Measurements from ENCODE around the gene TRIP6. TPM values are rescaled to one million over a fixed set of nuclear protein-coding genes. Genes with fewer than 3 reads are reported as not detected.
"Not testable (repeated sequence)": the region's sequence is repeated elsewhere in the genome, so short reads cannot be mapped to it uniquely, and the experiment has no call there.

TRIP6 gene
- total RNA-seq, 1 donor from 2014 or later = 71.8 TPM

DNA sequence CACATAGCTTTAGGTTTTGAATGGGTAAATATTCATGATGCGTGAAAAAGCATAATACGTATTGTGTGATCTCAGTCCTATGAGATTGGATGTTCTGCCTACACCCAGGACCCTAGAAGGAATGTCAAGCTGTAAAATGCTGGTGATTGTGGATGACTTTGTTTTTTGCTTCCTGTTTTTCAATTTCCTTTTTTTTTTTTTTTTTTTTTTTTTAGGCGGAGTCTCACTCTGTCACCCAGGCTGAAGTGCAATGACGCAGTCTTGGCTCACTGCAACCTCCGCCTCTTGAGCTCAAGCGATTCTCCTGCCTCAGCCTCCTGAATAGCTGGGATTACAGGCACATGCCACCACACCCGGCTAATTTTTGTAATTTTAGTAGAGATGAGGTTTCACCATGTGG is 43.3 kb downstream of the TRIP6 start:
- not testable (repeated sequence) for DNase-seq (ENCODE audit: low read depth, low spot score)

GRCh38 chr7:100911484-100911883 is 44.3 kb downstream of the TRIP6 start:
- no peak for DNase-seq (ENCODE audit: low read depth, low spot score)

DNA sequence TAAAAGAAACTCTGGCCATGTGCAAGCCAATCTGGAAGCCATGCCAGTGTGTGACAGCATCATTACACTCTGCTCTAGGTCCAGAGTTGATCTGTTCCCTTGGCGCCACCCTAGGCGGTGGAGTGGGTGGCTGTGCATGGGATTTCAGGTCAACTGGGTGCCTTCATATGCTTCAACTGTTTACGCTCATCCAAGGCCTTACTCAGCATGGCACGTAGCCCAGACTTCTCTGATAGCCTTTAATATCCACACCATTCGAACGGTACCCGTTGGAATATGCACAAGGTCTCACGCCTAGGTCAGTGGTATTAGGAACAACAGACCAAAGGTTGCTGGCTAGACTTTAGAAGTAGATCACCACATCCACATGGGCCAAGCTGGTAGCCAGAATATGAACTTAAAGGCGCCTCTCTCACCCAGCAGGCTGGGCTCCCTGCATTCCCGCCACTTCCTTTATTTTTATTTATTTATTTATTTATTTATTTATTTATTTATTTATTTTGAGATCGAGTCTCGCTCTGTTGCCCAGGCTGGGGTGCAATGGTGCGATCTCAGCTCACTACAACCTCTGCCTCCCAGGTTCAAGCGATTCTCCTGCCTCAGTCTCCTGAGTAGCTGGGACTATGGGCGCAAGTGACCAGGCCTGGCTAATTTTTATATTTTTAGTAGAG is 47.2 kb downstream of the TRIP6 start:
- no peak for DNase-seq (ENCODE audit: low read depth, low spot score)

DNA sequence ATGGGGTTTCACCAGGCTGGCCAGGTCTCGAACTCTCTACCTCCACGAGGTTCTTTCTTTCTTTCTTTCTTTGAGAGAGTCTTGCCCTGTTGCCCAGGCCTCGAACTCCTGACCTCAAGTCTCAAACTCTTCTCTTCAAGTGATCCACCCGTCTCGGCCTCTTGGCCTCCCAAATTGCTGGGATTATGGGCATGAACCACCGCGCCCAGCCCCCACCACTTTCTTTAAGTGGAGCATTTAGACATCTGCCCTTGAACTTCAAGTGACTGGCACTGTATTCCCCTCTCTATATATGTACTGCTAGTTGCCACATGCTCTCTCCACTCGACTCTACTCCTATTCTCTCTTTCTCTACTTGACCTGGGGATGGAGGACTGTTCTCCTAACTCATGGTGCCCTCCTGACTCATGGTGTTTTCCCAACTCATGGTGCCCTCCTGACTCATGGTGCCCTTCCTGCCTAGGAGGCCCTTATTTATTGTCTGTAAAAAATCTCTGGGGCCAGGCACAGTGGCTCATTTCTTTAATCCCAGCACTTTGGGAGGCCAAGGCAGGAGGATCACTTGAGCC is 47.8 kb downstream of the TRIP6 start:
- DNase-seq (ENCODE audit: low read depth, low spot score) = no peak

- not testable (repeated sequence) for DNase-seq (ENCODE audit: low read depth, low spot score)
These were observed 52.1 kb downstream of the TRIP6 start for GRCh38 chr7:100919335-100919734.

- DNase-seq (ENCODE audit: low read depth, low spot score) = not testable (repeated sequence)
These were observed 52.7 kb downstream of the TRIP6 start for GRCh38 chr7:100919779-100920437.

- no peak for DNase-seq (ENCODE audit: low read depth, low spot score)
These were observed 53.9 kb downstream of the TRIP6 start for GRCh38 chr7:100921039-100921438.

Other genes starting within 250 kb of the TRIP6 start
- 0.33 and 0.85 TPM in 2 replicates for gene TFR2, start 225.8 kb upstream of the TRIP6 start, total RNA-seq
- not detected in 2 replicates for gene ACTL6B, start 210.9 kb upstream of the TRIP6 start, total RNA-seq
- gene GNB2, start 193.6 kb upstream of the TRIP6 start, total RNA-seq = 90.3 and 115 TPM in 2 replicates
- 15.8 TPM in 2 replicates for gene GIGYF1, start 173.1 kb upstream of the TRIP6 start, total RNA-seq
- 54.5 and 54.6 TPM in 2 replicates for gene POP7, start 161.3 kb upstream of the TRIP6 start, total RNA-seq
- not detected in 2 replicates for gene EPO, start 146.9 kb upstream of the TRIP6 start, total RNA-seq
- not detected in 2 replicates for gene ZAN, start 133.8 kb upstream of the TRIP6 start, total RNA-seq
- 184 and 276 TPM in 2 replicates for gene EPHB4, start 39.9 kb upstream of the TRIP6 start, total RNA-seq
- gene SLC12A9, start 14.7 kb upstream of the TRIP6 start, total RNA-seq = 29.2 and 30.9 TPM in 2 replicates
- gene SRRT, start 7.7 kb downstream of the TRIP6 start, total RNA-seq = 56.7 and 66.1 TPM in 2 replicates
- 2.5 and 2.6 TPM in 2 replicates for gene UFSP1, start 22.3 kb downstream of the TRIP6 start, total RNA-seq
- gene ACHE, start 28.5 kb downstream of the TRIP6 start, total RNA-seq = 0.33 and 0.81 TPM in 2 replicates
- not detected in 2 replicates for gene MUC3A, start 82.1 kb downstream of the TRIP6 start, total RNA-seq
- gene MUC12, start 102.2 kb downstream of the TRIP6 start, total RNA-seq = under 0.01 TPM in 1 of 2 replicates, not detected in the other
- not detected in 2 replicates for gene MUC17, start 152.7 kb downstream of the TRIP6 start, total RNA-seq
- gene TRIM56, start 218.1 kb downstream of the TRIP6 start, total RNA-seq = 14.0 and 28.8 TPM in 2 replicates